HFFc6 (cell line): ENCODE results near the gene DCX. TPM values are rescaled to one million over a fixed set of nuclear protein-coding genes. Genes with fewer than 3 reads are reported as not detected.

Experiments
- DNase-seq: peaks from one replicate; pipeline ENCODE4 v3.0.0-alpha.2; 2018
- H3K27ac Mint-ChIP-seq: 2 replicates; pipeline ENCODE4 v1.8.0; 2020; ENCODE audit warnings: mild to moderate bottlenecking, mixed read lengths
- H3K27me3 Mint-ChIP-seq: 2 replicates; pipeline ENCODE4 v1.8.0; 2021; ENCODE audit warnings: mild to moderate bottlenecking, moderate library complexity, mixed read lengths; ENCODE audit not compliant: insufficient read depth
- H3K36me3 Mint-ChIP-seq: 2 replicates; pipeline ENCODE4 v1.8.0; 2021; ENCODE audit warnings: low read depth, mixed read lengths
- H3K4me1 Mint-ChIP-seq: 2 replicates; pipeline ENCODE4 v1.8.0; 2020; ENCODE audit warnings: low read depth, mixed read lengths
- H3K4me3 Mint-ChIP-seq: 2 replicates; pipeline ENCODE4 v1.8.0; 2020; ENCODE audit warnings: mild to moderate bottlenecking, moderate library complexity, mixed read lengths
- H3K9me3 Mint-ChIP-seq: 2 replicates; pipeline ENCODE4 v1.8.0; 2020; ENCODE audit warnings: mild to moderate bottlenecking, mixed read lengths
- total RNA-seq, 6 experiments: library from RNA; stranded (reverse); fragmentation: NEBNext Ultra II Directional; extraction: Animal tissue kit (Norgen Biotek cat#: 25700); gene quantifications; 2 replicates in 1 of 6; 3 replicates in 5 of 6; pipeline ENCODE4 v1.2.3, GENCODE V29; 2021
- TF ChIP-seq, protein P1 (sequence below): fragments of 200-600 bp; sonication (generic); IDR thresholded peaks from 2 replicates; pipeline ENCODE4 v1.5.0; 2021; ENCODE audit warnings: antibody characterized with exemption, mild to moderate bottlenecking

Gene DCX
- total RNA-seq, 6 experiments from 2014 or later = not detected

DNA sequence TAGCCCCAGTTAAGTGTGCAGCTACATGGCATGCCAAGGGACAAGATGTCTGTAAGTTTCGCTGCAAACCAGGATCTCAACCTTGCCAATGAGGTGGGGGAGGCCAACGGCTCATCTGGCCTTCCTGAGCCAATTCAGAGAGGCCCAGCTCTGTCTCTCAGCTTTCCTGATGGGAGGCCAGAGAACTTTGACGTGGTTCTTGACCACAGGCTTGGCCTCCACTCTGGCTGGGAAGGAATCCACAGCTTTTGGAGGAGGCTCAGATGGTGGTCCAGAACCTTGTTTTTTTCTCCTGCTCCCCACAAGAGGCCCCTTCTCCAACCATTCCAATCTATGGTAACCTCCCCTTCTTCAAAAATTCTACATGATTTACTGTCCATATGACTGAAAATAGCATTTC lies 151.5 kb downstream of the DCX start:
- Mint-ChIP-seq H3K27me3 (no peaks in the 10 kb centered on the region), H3K4me3 (no peak overlapping the region), H3K9me3 (0 out of 2 replicates have a peak, but pooled peaks cover 4% of the 10 kb centered on the region), H3K27ac (no peak overlapping the region), H3K4me1 (no peaks in the 10 kb centered on the region), H3K36me3 (no peaks in the 10 kb centered on the region)
- DNase-seq = no peak
- TF ChIP-seq, protein P1, sequence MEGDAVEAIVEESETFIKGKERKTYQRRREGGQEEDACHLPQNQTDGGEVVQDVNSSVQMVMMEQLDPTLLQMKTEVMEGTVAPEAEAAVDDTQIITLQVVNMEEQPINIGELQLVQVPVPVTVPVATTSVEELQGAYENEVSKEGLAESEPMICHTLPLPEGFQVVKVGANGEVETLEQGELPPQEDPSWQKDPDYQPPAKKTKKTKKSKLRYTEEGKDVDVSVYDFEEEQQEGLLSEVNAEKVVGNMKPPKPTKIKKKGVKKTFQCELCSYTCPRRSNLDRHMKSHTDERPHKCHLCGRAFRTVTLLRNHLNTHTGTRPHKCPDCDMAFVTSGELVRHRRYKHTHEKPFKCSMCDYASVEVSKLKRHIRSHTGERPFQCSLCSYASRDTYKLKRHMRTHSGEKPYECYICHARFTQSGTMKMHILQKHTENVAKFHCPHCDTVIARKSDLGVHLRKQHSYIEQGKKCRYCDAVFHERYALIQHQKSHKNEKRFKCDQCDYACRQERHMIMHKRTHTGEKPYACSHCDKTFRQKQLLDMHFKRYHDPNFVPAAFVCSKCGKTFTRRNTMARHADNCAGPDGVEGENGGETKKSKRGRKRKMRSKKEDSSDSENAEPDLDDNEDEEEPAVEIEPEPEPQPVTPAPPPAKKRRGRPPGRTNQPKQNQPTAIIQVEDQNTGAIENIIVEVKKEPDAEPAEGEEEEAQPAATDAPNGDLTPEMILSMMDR = no peak

DNA sequence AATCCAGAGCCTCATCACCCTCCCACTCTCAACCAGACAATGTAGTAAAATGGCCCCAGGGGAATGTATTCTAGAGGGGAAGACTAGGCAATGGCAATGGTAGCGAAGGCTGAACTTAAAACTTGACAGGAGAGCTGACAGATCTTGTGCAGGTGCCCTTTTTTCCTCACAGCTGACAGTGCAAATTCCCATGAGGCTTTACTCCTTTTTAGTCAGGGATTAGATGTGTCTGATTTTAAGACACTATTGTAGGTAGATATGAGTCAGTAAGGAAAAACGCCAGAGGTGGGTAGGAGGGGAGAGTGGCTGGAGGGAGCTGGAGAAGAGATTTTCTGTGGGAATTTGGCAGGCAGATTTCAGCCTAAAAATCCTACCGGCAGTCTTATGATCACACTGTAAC lies 152.4 kb downstream of the DCX start:
- Mint-ChIP-seq H3K9me3 (0 out of 2 replicates have a peak, but pooled peaks cover 7% of the 10 kb centered on the region), H3K4me1 (no peaks in the 10 kb centered on the region), H3K4me3 (no peak overlapping the region), H3K27me3 (no peaks in the 10 kb centered on the region), H3K27ac (no peak overlapping the region), H3K36me3 (no peaks in the 10 kb centered on the region)
- TF ChIP-seq, protein P1 = no peak
- DNase-seq = no peak

DNA sequence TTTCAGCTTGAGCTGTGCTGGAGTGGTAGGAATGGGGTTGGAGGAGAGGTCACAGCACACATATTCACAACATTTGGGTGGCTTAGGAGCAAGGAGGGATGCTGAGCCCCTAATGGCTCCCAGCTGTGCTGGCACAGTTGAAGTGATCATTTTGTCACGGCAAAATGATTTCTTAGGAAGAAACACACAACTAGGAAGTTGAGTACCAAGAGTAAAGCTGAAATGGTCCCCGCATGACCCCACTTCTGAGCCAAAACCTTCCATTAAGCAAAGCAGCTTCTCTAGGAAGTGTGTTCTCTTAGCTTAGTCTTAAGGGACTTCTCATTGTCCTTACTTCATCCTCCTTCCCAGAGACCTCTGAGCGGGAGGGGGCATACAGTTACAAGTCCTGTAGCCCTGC lies 154.3 kb downstream of the DCX start:
- Mint-ChIP-seq H3K36me3 (no peaks in the 10 kb centered on the region), H3K4me3 (no peak overlapping the region), H3K27ac (no peak overlapping the region), H3K27me3 (no peaks in the 10 kb centered on the region), H3K9me3 (peaks cover 7% of the 10 kb centered on the region; the same call in 1 of the 2 replicates), H3K4me1 (no peaks in the 10 kb centered on the region)
- TF ChIP-seq, protein P1 = no peak
- no peak for DNase-seq

DNA sequence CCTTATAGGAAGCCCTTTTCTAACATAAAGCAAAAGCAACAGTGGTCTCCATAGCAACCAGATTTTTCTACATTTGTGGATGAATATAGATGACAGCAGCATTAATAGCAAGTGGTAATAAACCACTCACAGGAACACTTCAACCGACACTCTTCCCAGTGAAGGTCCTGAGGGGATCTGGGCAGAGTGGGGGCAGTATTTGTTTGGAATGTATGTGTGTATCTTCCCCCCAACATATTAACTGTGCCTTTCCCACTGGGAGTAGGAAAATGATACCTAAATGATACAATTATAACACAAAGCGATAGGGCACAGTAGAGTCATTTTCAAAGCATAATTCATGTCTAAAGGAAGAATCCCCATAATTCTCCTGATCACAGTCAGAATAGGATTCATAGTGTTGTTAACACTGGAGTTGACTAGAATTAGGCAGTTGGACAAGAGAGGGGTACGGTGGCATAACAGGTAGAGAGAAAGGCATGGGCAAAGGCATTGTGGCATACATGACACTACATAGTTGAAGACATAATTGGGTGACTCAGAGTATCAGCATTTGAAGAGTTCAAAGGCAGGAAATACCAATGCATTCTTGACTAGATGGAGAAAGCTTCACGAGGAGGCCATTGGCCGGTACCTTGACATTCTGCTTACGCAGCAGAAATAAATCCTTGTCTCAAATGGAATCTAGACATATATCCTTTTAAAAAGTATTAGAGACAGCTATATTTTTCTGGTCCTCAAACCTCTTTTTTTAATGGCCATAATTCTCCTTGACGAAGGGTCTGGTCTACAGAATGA lies 156.9 kb downstream of the DCX start:
- Mint-ChIP-seq H3K36me3 (no peaks in the 10 kb centered on the region), H3K27ac (no peak overlapping the region), H3K27me3 (no peaks in the 10 kb centered on the region), H3K4me1 (no peaks in the 10 kb centered on the region), H3K4me3 (no peak overlapping the region), H3K9me3 (peaks cover 3% of the 10 kb centered on the region; the same call in 1 of the 2 replicates)
- no peak for DNase-seq
- TF ChIP-seq, protein P1 = no peak

DNA sequence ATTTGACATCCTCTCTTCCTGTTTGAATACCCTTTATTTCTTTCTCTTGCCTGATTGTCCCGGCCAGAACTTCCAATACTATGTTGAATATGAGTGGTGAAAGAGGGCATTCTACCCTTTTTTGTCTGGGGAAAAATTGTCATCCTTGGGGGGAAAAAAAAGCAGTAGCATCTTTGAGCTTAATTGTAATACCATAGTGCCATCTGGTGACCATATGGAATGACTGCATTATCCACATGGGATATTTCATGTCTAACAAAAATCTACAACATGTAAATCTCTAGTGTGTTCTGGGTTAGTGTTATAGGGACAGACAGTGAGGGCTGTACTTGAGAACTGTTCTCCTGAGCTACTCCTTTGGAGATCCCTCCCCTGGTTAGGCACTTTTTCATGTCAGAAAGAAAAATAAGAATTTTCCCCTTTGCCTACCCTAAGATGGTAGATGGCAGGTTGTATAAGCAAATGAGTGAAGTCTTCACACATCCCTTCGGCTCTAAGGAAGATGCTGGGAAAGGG lies 167.7 kb downstream of the DCX start:
- DNase-seq = no peak
- Mint-ChIP-seq H3K4me1 (no peaks in the 10 kb centered on the region), H3K4me3 (no peak overlapping the region), H3K36me3 (no peaks in the 10 kb centered on the region), H3K27me3 (no peaks in the 10 kb centered on the region), H3K27ac (no peak overlapping the region), H3K9me3 (no peaks in the 10 kb centered on the region; the same call in 1 of the 2 replicates)
- TF ChIP-seq, protein P1 = peak; percentile 43; the same call in 1 of the 2 replicates

Other genes starting within 250 kb of the DCX start
- not detected for gene CAPN6, start 141.7 kb downstream of the DCX start, total RNA-seq
- gene SERTM2, start 99.5 kb upstream of the DCX start, total RNA-seq = not detected